OCI-LY3 (cell line): ENCODE data around the gene TGFBR1.

Source experiments
- H2AFZ ChIP-seq: fragments of 200-600, 300-600 bp; shearing (Covaris generic); 2 replicates; pipeline ENCODE4 v1.6.0; 2014; ENCODE audit warnings: antibody characterized with exemption, low read depth, low read length
- H3K27ac ChIP-seq: fragments of 200-600, 300-600 bp; sonication (generic); 2 replicates; pipeline ENCODE4 v1.5.1; 2014; ENCODE audit warnings: mild to moderate bottlenecking, low read length, moderate library complexity, mixed read lengths
- H3K27me3 ChIP-seq: fragments of 200-600, 300-600 bp; sonication (generic); 2 replicates; pipeline ENCODE4 v1.6.1; 2014; ENCODE audit warnings: low read depth, low read length, mixed read lengths
- H3K36me3 ChIP-seq: fragments of 200-600, 300-600 bp; sonication (generic); replicated peaks from 2 replicates; pipeline ENCODE3; 2014; ENCODE audit warnings: low read depth, low read length, mixed read lengths
- H3K4me1 ChIP-seq: fragments of 300-600, 200-600 bp; sonication (generic); 2 replicates; pipeline ENCODE4 v1.6.1; 2014; ENCODE audit warnings: low read length, mixed read lengths
- H3K4me2 ChIP-seq: fragments of 200-600, 300-600 bp; sonication (generic); 2 replicates; pipeline ENCODE4 v1.6.1; 2014; ENCODE audit warnings: low read length, mixed read lengths
- H3K4me3 ChIP-seq: fragments of 300-600, 200-600 bp; sonication (generic); 2 replicates; pipeline ENCODE4 v1.5.1; 2014; ENCODE audit warnings: antibody characterized with exemption, mild to moderate bottlenecking, low read length, moderate library complexity
- H3K79me2 ChIP-seq: fragments of 300-600, 200-600 bp; shearing (Covaris generic); 2 replicates; pipeline ENCODE4 v1.6.1; 2014; ENCODE audit warnings: mild to moderate bottlenecking, low read length, mixed read lengths
- H3K9ac ChIP-seq: fragments of 300-600, 200-600 bp; shearing (Covaris generic); 2 replicates; pipeline ENCODE4 v1.6.0; 2014; ENCODE audit warnings: mild to moderate bottlenecking, low read length, moderate library complexity
- H3K9me3 ChIP-seq: fragments of 200-600, 300-600 bp; shearing (Covaris generic); 2 replicates; pipeline ENCODE4 v1.6.1; 2014; ENCODE audit warnings: low read length, mixed read lengths; ENCODE audit not compliant: insufficient read depth
- H4K20me1 ChIP-seq: fragments of 200-600, 300-600 bp; sonication (generic); 2 replicates; pipeline ENCODE4 v1.6.1; 2016; ENCODE audit warnings: low read length, mixed read lengths; ENCODE audit not compliant: insufficient read depth
- CTCF ChIP-seq: fragments of 200-600, 300-600 bp; sonication (generic); IDR thresholded peaks from 2 replicates; pipeline ENCODE4 v1.5.1; 2014; ENCODE audit warnings: antibody characterized with exemption, low read length, low read depth
- EZH2phosphoT487 ChIP-seq: fragments of 200-600 bp; shearing (Covaris generic); IDR thresholded peaks from 2 replicates; pipeline ENCODE4 v1.6.1; 2018; ENCODE audit warnings: antibody characterized with exemption, mixed run types, low read depth

TGFBR1 gene

GRCh38 chr9:99155736-99156135, 50.8 kb downstream of the TGFBR1 start:
- Histone ChIP-seq H3K4me1 (no peaks in the 10 kb centered on the region), H3K36me3 (peaks cover 16% of the 10 kb centered on the region), H3K27me3 (no peaks in the 10 kb centered on the region), H2AFZ (no peak overlapping the region), H3K9ac (no peak overlapping the region), H3K27ac (no peak overlapping the region), H3K4me2 (no peak overlapping the region), H4K20me1 (no peaks in the 10 kb centered on the region), H3K79me2 (no peaks in the 10 kb centered on the region), H3K4me3 (no peak overlapping the region), H3K9me3 (no peaks in the 10 kb centered on the region)
- TF ChIP-seq CTCF (no peak), EZH2phosphoT487 (no peak)

GRCh38 chr9:99158629-99159028, 53.7 kb downstream of the TGFBR1 start:
- Histone ChIP-seq H4K20me1 (no peaks in the 10 kb centered on the region), H3K9me3 (no peaks in the 10 kb centered on the region), H3K79me2 (no peaks in the 10 kb centered on the region), H3K36me3 (peaks cover 3% of the 10 kb centered on the region), H3K4me3 (no peak overlapping the region), H3K27ac (no peak overlapping the region), H3K9ac (no peak overlapping the region), H2AFZ (no peak overlapping the region), H3K27me3 (no peaks in the 10 kb centered on the region), H3K4me1 (peaks cover 8% of the 10 kb centered on the region), H3K4me2 (no peak overlapping the region)
- no peak for TF ChIP-seq CTCF
- no peak for TF ChIP-seq EZH2phosphoT487

- TF ChIP-seq CTCF, result no peak
- TF ChIP-seq EZH2phosphoT487, result no peak
- H3K9me3 ChIP-seq, result no peaks in the 10 kb centered on the region
- no peak overlapping the region for H3K4me3 ChIP-seq
- H3K27ac ChIP-seq, result no peak overlapping the region
- peaks cover 23% of the 10 kb centered on the region for H3K4me1 ChIP-seq
- H2AFZ ChIP-seq, result no peak overlapping the region
- H3K36me3 ChIP-seq, result no peaks in the 10 kb centered on the region
- no peaks in the 10 kb centered on the region for H4K20me1 ChIP-seq
- no peaks in the 10 kb centered on the region for H3K79me2 ChIP-seq
- no peaks in the 10 kb centered on the region for H3K27me3 ChIP-seq
- no peak overlapping the region for H3K9ac ChIP-seq
- H3K4me2 ChIP-seq, result no peak overlapping the region
Observed at GRCh38 chr9:99160173-99160572, 55.3 kb downstream of the TGFBR1 start.

- Histone ChIP-seq H4K20me1 (peaks cover 7% of the 10 kb centered on the region; the same call in 1 of the 2 replicates), H3K79me2 (peaks cover 21% of the 10 kb centered on the region), H3K36me3 (peaks cover 6% of the 10 kb centered on the region), H3K4me2 (peak overlapping the region; percentile 51), H3K27me3 (no peaks in the 10 kb centered on the region), H2AFZ (no peak overlapping the region), H3K9ac (peak overlapping the region; percentile 18; the same call in 1 of the 2 replicates), H3K9me3 (no peaks in the 10 kb centered on the region), H3K4me3 (no peak overlapping the region; the same call in 1 of the 2 replicates), H3K27ac (no peak overlapping the region), H3K4me1 (peaks cover 45% of the 10 kb centered on the region)
- TF ChIP-seq CTCF, result peak; percentile 92
- no peak for TF ChIP-seq EZH2phosphoT487
Observed at GRCh38 chr9:99162759-99163364, 57.9 kb downstream of the TGFBR1 start.
